ENCODE results near the gene WNT2. TPM values are rescaled to one million over a fixed set of nuclear protein-coding genes. Genes with fewer than 3 reads are reported as not detected.

WNT2 gene
- total and polyA plus RNA-seq, 10 of the 15 experiments (the other 5 are each of a cell fraction or from before 2014, with no cell fraction given), result 0.07 to 0.34 (median 0.19) TPM

- TF ChIP-seq SMARCA5 (IDR thresholded peaks at IDR 0.05) (0 out of 2 replicates have a peak, but pooled peaks have one; percentile 16), IKZF1 (conservative IDR thresholded peaks at IDR 0.05) (peak; percentile 60), CREB1 (IDR thresholded peaks at IDR 0.05; ENCODE audit: low read depth) (no peak), YBX1 (IDR thresholded peaks at IDR 0.05) (no peak), ZNF687 (IDR thresholded peaks at IDR 0.05) (peak; percentile 37; the same call in 1 of the 2 replicates), EGR1 (IDR thresholded peaks at IDR 0.05; ENCODE audit: borderline replicate concordance in 1 of 2, low read depth in 2 of 2, low read length in 2 of 2) (no peak), BHLHE40 (IDR thresholded peaks at IDR 0.05; ENCODE audit: borderline replicate concordance in 1 of 2, low read depth in 2 of 2, low read length in 1 of 2) (no peak), EP300 (IDR thresholded peaks at IDR 0.05; ENCODE audit: borderline replicate concordance in 1 of 2, control insufficient read depth in 1 of 2, low read depth in 2 of 2, low read length in 2 of 2) (0 out of 4 replicates have a peak, but pooled peaks of 1 of the 2 experiments have one; percentile 19), NR2C2 (IDR thresholded peaks at IDR 0.05; ENCODE audit: borderline replicate concordance, control insufficient read depth, insufficient read length, low read depth) (no peak), ZNF217 (IDR thresholded peaks at IDR 0.05) (no peak), JUND (IDR thresholded peaks at IDR 0.05; ENCODE audit: low read depth, low read length) (no peak), NRF1 (conservative IDR thresholded peaks at IDR 0.05; ENCODE audit: low read depth, low read length) (no peak), TCF3 (IDR thresholded peaks at IDR 0.05; ENCODE audit: borderline replicate concordance, insufficient read depth, low read depth, low read length) (no peak), TCF7 (IDR thresholded peaks at IDR 0.05; ENCODE audit: borderline replicate concordance) (no peak), YY1 (IDR thresholded peaks at IDR 0.05; ENCODE audit: low read depth, low read length) (no peak), SMAD1 (IDR thresholded peaks at IDR 0.05; ENCODE audit: low read depth, partially characterized antibody) (no peak), RB1 (IDR thresholded peaks at IDR 0.05; ENCODE audit: borderline replicate concordance) (no peak), ZZZ3 (IDR thresholded peaks at IDR 0.05; ENCODE audit: control insufficient read depth, insufficient read length, low read depth) (no peak), TAF1 (IDR thresholded peaks at IDR 0.05; ENCODE audit: borderline replicate concordance, low read depth, low read length) (no peak), SPI1 (IDR thresholded peaks at IDR 0.05; ENCODE audit: borderline replicate concordance, insufficient read depth, low read depth, low read length) (peak; percentile 86), KAT2A (conservative IDR thresholded peaks at IDR 0.05; ENCODE audit: control insufficient read depth, low read depth, low read length) (no peak)
- TF ChIP-seq, protein P1, sequence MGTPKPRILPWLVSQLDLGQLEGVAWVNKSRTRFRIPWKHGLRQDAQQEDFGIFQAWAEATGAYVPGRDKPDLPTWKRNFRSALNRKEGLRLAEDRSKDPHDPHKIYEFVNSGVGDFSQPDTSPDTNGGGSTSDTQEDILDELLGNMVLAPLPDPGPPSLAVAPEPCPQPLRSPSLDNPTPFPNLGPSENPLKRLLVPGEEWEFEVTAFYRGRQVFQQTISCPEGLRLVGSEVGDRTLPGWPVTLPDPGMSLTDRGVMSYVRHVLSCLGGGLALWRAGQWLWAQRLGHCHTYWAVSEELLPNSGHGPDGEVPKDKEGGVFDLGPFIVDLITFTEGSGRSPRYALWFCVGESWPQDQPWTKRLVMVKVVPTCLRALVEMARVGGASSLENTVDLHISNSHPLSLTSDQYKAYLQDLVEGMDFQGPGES (IDR thresholded peaks at IDR 0.05), result no peak
- TF ChIP-seq, protein P2, sequence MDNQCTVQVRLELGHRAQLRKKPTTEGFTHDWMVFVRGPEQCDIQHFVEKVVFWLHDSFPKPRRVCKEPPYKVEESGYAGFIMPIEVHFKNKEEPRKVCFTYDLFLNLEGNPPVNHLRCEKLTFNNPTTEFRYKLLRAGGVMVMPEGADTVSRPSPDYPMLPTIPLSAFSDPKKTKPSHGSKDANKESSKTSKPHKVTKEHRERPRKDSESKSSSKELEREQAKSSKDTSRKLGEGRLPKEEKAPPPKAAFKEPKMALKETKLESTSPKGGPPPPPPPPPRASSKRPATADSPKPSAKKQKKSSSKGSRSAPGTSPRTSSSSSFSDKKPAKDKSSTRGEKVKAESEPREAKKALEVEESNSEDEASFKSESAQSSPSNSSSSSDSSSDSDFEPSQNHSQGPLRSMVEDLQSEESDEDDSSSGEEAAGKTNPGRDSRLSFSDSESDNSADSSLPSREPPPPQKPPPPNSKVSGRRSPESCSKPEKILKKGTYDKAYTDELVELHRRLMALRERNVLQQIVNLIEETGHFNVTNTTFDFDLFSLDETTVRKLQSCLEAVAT (IDR thresholded peaks at IDR 0.05), result 0 out of 2 replicates have a peak, but pooled peaks have one; percentile 18
Measured at GRCh38 chr7:117237646-117238045, 85.2 kb downstream of the WNT2 start (continued).

All from GM12878 (cell line).